GM10248 (cell line): Measurements from ENCODE around the gene TAS1R2.
"Not testable (repeated sequence)": the region's sequence is repeated elsewhere in the genome, so short reads cannot be mapped to it uniquely, and the experiment has no call there.

Experiments used
- CTCF ChIA-PET: fragments of 300-600 bp; sonication (Branson Sonifier 250); formaldehyde crosslinking; extraction: SDS; loops from one replicate; lab custom pipeline; 2021; ENCODE audit warnings: antibody characterized with exemption; lab: Yijun Ruan, JAX
- POLR2A ChIA-PET: fragments of 350-650 bp; sonication (Branson Sonifier 250); formaldehyde crosslinking; extraction: SDS; loops from one replicate; lab custom pipeline; 2020; ENCODE audit warnings: antibody characterized with exemption; lab: Yijun Ruan, JAX
- DNase-seq: peaks from one replicate; pipeline ENCODE4 v3.0.0; 2012; ENCODE audit errors: extremely low spot score
- CTCF ChIP-seq: IDR thresholded peaks from 2 replicates; pipeline ENCODE4 v1.5.1; 2012; ENCODE audit warnings: mild to moderate bottlenecking, low read depth; ENCODE audit errors: extremely low read depth, missing control alignments, control extremely low read depth

The TAS1R2 gene

GRCh38 chr1:18893120-18893519, 33.7 kb upstream of the TAS1R2 start:
- CTCF ChIA-PET, result interaction anchor here (1.1 to 9.0 kb wide), 4 partner anchors 8 to 20 kb away, joined by 5 to 89 read pairs (median 10); no protein-coding TSS in a partner anchor
- no peak for TF ChIP-seq CTCF
- no peak for DNase-seq
- POLR2A ChIA-PET, result interaction anchor here (0.6 kb wide), 1 partner anchor 29 kb away, joined by 3 read pairs; no protein-coding TSS in a partner anchor

- POLR2A ChIA-PET, DNase-seq: not testable (repeated sequence)
- CTCF ChIA-PET, result interaction anchor here (1.0 to 9.0 kb wide), 4 partner anchors 7 to 21 kb away, joined by 3 to 89 read pairs (median 14); no protein-coding TSS in a partner anchor
These were observed 32.4 kb upstream of the TAS1R2 start for GRCh38 chr1:18891858-18892257.

- ChIA-PET CTCF (interaction anchor here (1.0 to 9.0 kb wide), 4 partner anchors 6 to 22 kb away, joined by 3 to 89 read pairs (median 14); no protein-coding TSS in a partner anchor), POLR2A (no interaction called here)
- TF ChIP-seq CTCF, result no peak
- no peak for DNase-seq
These were observed 31.9 kb upstream of the TAS1R2 start for GRCh38 chr1:18891426-18891780.

GRCh38 chr1:18890706-18891425, 31.4 kb upstream of the TAS1R2 start:
- TF ChIP-seq CTCF, result no peak
- no peak for DNase-seq
- POLR2A ChIA-PET, result no interaction called here
- CTCF ChIA-PET, result interaction anchor here (1.0 to 4.3 kb wide), 3 partner anchors 15 to 22 kb away, joined by 3 to 21 read pairs (median 8); no protein-coding TSS in a partner anchor

- no peak for DNase-seq
- ChIA-PET POLR2A (no interaction called here), CTCF (interaction anchor here (1.1 to 5.5 kb wide), 5 partner anchors 10 to 208 kb away, joined by 3 to 89 read pairs (median 25); no protein-coding TSS in a partner anchor)
- TF ChIP-seq CTCF, result no peak
These were observed 26.5 kb upstream of the TAS1R2 start for GRCh38 chr1:18886003-18886335.

GRCh38 chr1:18885311-18886002, 26.0 kb upstream of the TAS1R2 start:
- DNase-seq, result no peak
- TF ChIP-seq CTCF, result no peak
- POLR2A ChIA-PET, result no interaction called here
- CTCF ChIA-PET, result interaction anchor here (0.9 to 5.5 kb wide), 14 partner anchors 10 to 355 kb away, joined by 3 to 89 read pairs (median 7); partner anchors contain the start of gene ALDH4A1

GRCh38 chr1:18884727-18885126, 25.3 kb upstream of the TAS1R2 start:
- TF ChIP-seq CTCF, result no peak
- CTCF ChIA-PET, result interaction anchor here (0.7 to 5.5 kb wide), 32 partner anchors 11 to 364 kb away, joined by 3 to 89 read pairs (median 5); partner anchors contain the start of gene ALDH4A1
- POLR2A ChIA-PET, result no interaction called here
- DNase-seq, result no peak
